K562 (cell line): Measurements from ENCODE around the gene THAP5.

ENCODE experiments used
- EP300 ChIP-seq: IDR thresholded peaks from 2 replicates; pipeline ENCODE4 v1.6.1; 2012; ENCODE audit warnings: low read length, improper control_type of control experiment
- GABPB1 ChIP-seq: sonication (generic); formaldehyde crosslinking; IDR thresholded peaks from 2 replicates; pipeline ENCODE4 v1.8.0; 2022; ENCODE audit warnings: mild to moderate bottlenecking, missing genetic modification reagents
- POLR2A ChIP-seq: fragments of 450-650 bp; conservative IDR thresholded peaks from 2 replicates; pipeline ENCODE4 v1.6.1; 2016
- POLR2AphosphoS2 ChIP-seq: IDR thresholded peaks from 2 replicates; pipeline ENCODE4 v1.6.1; 2012; ENCODE audit warnings: low read length, improper control_type of control experiment
- PRMT5 ChIP-seq: sonication (generic); formaldehyde crosslinking; IDR thresholded peaks from 2 replicates; pipeline ENCODE4 v1.5.0; 2020; ENCODE audit warnings: missing genetic modification reagents
- ZC3H4 ChIP-seq: sonication (generic); formaldehyde crosslinking; IDR thresholded peaks from 2 replicates; pipeline ENCODE4 v1.9.0; 2021; ENCODE audit warnings: missing genetic modification reagents, borderline replicate concordance
- ZNF584 ChIP-seq: fragments of 200-800 bp; sonication (Bioruptor generic); IDR thresholded peaks from 2 replicates; pipeline ENCODE4 v1.6.1; 2016; ENCODE audit warnings: low read depth, mild to moderate bottlenecking, missing genetic modification characterization, missing compliant biosample characterization
- TF ChIP-seq, protein P1 (sequence below), 3 experiments: IDR thresholded peaks in 2 of 3; conservative IDR thresholded peaks in 1 of 3; 2 replicates each; pipeline ENCODE4 v1.5.1; 2011 to 2012; ENCODE audit warnings: low read length in 3 of 3, mild to moderate bottlenecking in 3 of 3, control low read depth in 2 of 3, improper control_type of control experiment in 1 of 3, inconsistent platforms in 1 of 3, low read depth in 1 of 3, mixed read lengths in 1 of 3, moderate library complexity in 1 of 3; ENCODE audit not compliant: insufficient read depth in 2 of 3

DNA sequence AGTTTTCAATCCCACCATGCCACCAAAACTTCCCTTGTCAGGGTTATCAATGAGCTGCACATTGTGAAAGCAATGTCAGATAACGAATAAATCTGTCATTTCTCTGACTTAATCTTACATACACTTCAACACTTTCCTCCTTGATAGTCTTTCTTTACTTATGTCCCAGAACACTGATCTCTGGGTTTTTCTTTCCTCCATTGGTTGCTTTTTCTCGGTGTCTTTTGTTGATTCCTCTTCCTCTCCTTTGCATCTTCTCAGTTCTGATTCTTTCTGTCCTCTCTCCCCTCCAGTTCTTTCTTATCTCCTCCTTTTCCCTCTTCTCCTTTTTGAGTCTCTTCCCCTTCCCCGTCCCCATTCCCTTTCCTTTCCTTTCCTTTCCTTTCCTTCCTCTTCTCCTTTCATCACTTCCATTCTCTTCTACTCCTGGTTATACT is 16.8 kb upstream of the THAP5 start:
- TF ChIP-seq EP300 (peak; percentile 95), ZNF584 (CRISPR knock-in tag) (no peak), ZC3H4 (no peak), GABPB1 (CRISPR knock-in tag) (no peak), POLR2A (no peak), POLR2AphosphoS2 (no peak), PRMT5 (CRISPR knock-in tag) (no peak)
- TF ChIP-seq, protein P1, sequence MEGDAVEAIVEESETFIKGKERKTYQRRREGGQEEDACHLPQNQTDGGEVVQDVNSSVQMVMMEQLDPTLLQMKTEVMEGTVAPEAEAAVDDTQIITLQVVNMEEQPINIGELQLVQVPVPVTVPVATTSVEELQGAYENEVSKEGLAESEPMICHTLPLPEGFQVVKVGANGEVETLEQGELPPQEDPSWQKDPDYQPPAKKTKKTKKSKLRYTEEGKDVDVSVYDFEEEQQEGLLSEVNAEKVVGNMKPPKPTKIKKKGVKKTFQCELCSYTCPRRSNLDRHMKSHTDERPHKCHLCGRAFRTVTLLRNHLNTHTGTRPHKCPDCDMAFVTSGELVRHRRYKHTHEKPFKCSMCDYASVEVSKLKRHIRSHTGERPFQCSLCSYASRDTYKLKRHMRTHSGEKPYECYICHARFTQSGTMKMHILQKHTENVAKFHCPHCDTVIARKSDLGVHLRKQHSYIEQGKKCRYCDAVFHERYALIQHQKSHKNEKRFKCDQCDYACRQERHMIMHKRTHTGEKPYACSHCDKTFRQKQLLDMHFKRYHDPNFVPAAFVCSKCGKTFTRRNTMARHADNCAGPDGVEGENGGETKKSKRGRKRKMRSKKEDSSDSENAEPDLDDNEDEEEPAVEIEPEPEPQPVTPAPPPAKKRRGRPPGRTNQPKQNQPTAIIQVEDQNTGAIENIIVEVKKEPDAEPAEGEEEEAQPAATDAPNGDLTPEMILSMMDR (IDR thresholded peaks at IDR 0.05 in 2 of 3, conservative IDR thresholded peaks at IDR 0.05 in 1 of 3; ENCODE audit: insufficient read depth in 2 of 3, low read depth in 1 of 3, low read length in 3 of 3): no peak
